DOHH2 (cell line): ENCODE measurements around the gene ASTE1.

ENCODE experiments used
- EZH2phosphoT487 ChIP-seq: fragments of 200-600 bp; sonication (generic); IDR thresholded peaks from 2 replicates; pipeline ENCODE4 v1.6.1; 2017; ENCODE audit warnings: borderline replicate concordance, mild to moderate bottlenecking, antibody characterized with exemption, low read length, moderate library complexity, mixed read lengths
- TF ChIP-seq, protein P1 (sequence below): fragments of 200-600 bp; sonication (generic); IDR thresholded peaks from one replicate; pipeline ENCODE4 v1.5.1; 2014; ENCODE audit warnings: antibody characterized with exemption, mild to moderate bottlenecking, low read depth, low read length; ENCODE audit not compliant: poor library complexity, severe bottlenecking

GRCh38 chr3:131053043-131053859, 26.6 kb upstream of the ASTE1 start:
- TF ChIP-seq, protein P1, sequence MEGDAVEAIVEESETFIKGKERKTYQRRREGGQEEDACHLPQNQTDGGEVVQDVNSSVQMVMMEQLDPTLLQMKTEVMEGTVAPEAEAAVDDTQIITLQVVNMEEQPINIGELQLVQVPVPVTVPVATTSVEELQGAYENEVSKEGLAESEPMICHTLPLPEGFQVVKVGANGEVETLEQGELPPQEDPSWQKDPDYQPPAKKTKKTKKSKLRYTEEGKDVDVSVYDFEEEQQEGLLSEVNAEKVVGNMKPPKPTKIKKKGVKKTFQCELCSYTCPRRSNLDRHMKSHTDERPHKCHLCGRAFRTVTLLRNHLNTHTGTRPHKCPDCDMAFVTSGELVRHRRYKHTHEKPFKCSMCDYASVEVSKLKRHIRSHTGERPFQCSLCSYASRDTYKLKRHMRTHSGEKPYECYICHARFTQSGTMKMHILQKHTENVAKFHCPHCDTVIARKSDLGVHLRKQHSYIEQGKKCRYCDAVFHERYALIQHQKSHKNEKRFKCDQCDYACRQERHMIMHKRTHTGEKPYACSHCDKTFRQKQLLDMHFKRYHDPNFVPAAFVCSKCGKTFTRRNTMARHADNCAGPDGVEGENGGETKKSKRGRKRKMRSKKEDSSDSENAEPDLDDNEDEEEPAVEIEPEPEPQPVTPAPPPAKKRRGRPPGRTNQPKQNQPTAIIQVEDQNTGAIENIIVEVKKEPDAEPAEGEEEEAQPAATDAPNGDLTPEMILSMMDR, result no peak
- TF ChIP-seq EZH2phosphoT487, result no peak
